ENCODE data around the gene CNST.

CNST gene

GRCh38 chr1:246617768-246618167, 51.5 kb downstream of the CNST start:
- H3K4me3 ChIP-seq (ENCODE audit: low read depth, low read length) = no peak overlapping the region
- no peak for TF ChIP-seq CTCF (IDR thresholded peaks at IDR 0.05; ENCODE audit: insufficient read depth, low read depth, low read length, missing control alignments)
- DNase-seq (ENCODE audit: low read depth) = no peak

GRCh38 chr1:246618240-246618808, 52.1 kb downstream of the CNST start:
- no peak for TF ChIP-seq CTCF (IDR thresholded peaks at IDR 0.05; ENCODE audit: insufficient read depth, low read depth, low read length, missing control alignments)
- no peak for DNase-seq (ENCODE audit: low read depth)
- H3K4me3 ChIP-seq (ENCODE audit: low read depth, low read length) = no peak overlapping the region

- no peak for TF ChIP-seq CTCF (IDR thresholded peaks at IDR 0.05; ENCODE audit: insufficient read depth, low read depth, low read length, missing control alignments)
- no peak for DNase-seq (ENCODE audit: low read depth)
- H3K4me3 ChIP-seq (ENCODE audit: low read depth, low read length) = no peak overlapping the region
Measured at GRCh38 chr1:246622035-246622652, 55.9 kb downstream of the CNST start.

- no peak for TF ChIP-seq CTCF (IDR thresholded peaks at IDR 0.05; ENCODE audit: insufficient read depth, low read depth, low read length, missing control alignments)
- no peak overlapping the region for H3K4me3 ChIP-seq (ENCODE audit: low read depth, low read length)
- DNase-seq (ENCODE audit: low read depth) = no peak
Measured at GRCh38 chr1:246624091-246624490, 57.8 kb downstream of the CNST start.

- no peak for TF ChIP-seq CTCF (IDR thresholded peaks at IDR 0.05; ENCODE audit: insufficient read depth, low read depth, low read length, missing control alignments)
- peak; percentile 89 for DNase-seq (ENCODE audit: low read depth)
- H3K4me3 ChIP-seq (ENCODE audit: low read depth, low read length) = no peak overlapping the region
Measured at GRCh38 chr1:246629030-246629429, 62.8 kb downstream of the CNST start.

- TF ChIP-seq CTCF (IDR thresholded peaks at IDR 0.05; ENCODE audit: insufficient read depth, low read depth, low read length, missing control alignments) = no peak
- no peak for DNase-seq (ENCODE audit: low read depth)
- no peak overlapping the region for H3K4me3 ChIP-seq (ENCODE audit: low read depth, low read length)
Measured at GRCh38 chr1:246629976-246630375, 63.7 kb downstream of the CNST start.

GRCh38 chr1:246631426-246631825, 65.2 kb downstream of the CNST start:
- TF ChIP-seq CTCF (IDR thresholded peaks at IDR 0.05; ENCODE audit: insufficient read depth, low read depth, low read length, missing control alignments) = no peak
- no peak overlapping the region for H3K4me3 ChIP-seq (ENCODE audit: low read depth, low read length)
- DNase-seq (ENCODE audit: low read depth) = no peak
